ENCODE measurements around the gene TMCC1.
"Not testable (repeated sequence)": the region's sequence is repeated elsewhere in the genome, so short reads cannot be mapped to it uniquely, and the experiment has no call there.

TMCC1 gene

GRCh38 chr3:129614435-129614834, 279.1 kb downstream of the TMCC1 start:
- no peak for TF ChIP-seq CTCF (IDR thresholded peaks at IDR 0.05; ENCODE audit: low read depth, low read length)
- Histone ChIP-seq H3K36me3 (no peaks in the 10 kb centered on the region), H3K27me3 (ENCODE audit: insufficient read depth, low read depth, severe bottlenecking) (no peaks in the 10 kb centered on the region), H3K9me3 (ENCODE audit: severe bottlenecking) (no peaks in the 10 kb centered on the region), H3K4me3 (ENCODE audit: low read depth, low read length) (no peak overlapping the region), H3K27ac (no peak overlapping the region)
- DNase-seq, result no peak

DNA sequence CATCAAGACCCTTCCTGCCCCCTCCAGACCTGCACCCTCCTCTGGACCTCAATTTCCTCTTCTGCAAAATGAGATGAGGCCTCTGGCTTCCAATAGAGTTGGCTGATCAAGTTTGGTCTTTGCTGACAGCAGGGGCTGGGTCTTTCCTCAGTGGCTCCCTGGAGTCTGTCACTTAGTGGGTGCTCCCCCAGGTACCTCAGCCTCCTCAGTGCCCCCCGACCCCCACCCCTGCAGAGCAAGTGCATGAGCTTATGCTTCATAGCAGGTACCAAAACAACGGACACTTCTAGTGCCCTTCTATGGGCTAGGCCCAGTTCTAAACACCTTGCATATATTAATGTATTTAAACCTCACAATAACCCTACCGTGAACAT, 280.2 kb downstream of the TMCC1 start:
- Histone ChIP-seq H3K36me3 (no peaks in the 10 kb centered on the region), H3K27me3 (ENCODE audit: insufficient read depth, low read depth, severe bottlenecking) (no peaks in the 10 kb centered on the region), H3K9me3 (ENCODE audit: severe bottlenecking) (no peaks in the 10 kb centered on the region), H3K27ac (no peak overlapping the region), H3K4me3 (ENCODE audit: low read depth, low read length) (no peak overlapping the region)
- TF ChIP-seq CTCF (IDR thresholded peaks at IDR 0.05; ENCODE audit: low read depth, low read length), result no peak
- no peak for DNase-seq

DNA sequence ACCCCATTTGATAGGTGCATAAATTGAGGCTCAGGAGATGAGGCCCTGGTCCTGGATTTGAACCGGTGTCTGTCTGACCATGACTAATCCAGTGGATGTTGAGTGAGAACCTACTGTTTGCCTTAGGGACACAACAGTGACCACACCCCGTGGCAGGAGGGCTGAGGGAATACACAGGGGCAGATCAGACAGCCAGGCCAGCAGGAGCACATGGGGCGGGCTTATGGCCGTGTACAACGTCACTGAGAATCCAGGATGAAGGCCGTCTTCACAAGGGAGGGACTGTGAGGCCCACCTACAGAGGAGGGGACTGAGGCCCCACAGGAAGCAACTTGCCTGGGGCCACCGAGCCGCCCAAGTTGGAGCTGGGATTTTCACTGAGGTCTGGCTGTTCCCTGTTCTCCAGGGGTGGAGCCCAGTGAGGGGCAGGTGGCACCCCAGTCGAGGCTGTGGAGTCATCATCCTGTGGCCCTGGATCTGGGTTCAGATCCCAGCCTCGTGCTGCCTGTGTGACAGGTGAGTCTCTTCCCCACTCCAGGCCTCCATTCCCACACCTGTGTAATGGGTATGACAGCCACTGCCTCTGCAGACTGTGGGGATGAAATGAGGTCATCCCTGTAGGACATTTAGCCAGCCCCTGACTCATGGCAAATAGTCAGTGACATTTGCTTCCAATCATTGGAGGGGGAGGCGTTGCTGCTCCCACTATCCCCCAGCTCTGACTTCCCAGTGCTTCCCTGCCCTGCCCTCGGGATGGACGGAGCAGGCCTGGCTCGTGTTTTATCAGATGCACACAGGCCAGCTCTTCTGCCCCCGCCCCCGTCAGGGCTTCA, 280.8 kb downstream of the TMCC1 start:
- H3K27ac ChIP-seq, result no peak overlapping the region
- H3K9me3 ChIP-seq (ENCODE audit: severe bottlenecking), result no peaks in the 10 kb centered on the region
- DNase-seq, result no peak
- no peak overlapping the region for H3K4me3 ChIP-seq (ENCODE audit: low read depth, low read length)
- no peaks in the 10 kb centered on the region for H3K27me3 ChIP-seq (ENCODE audit: insufficient read depth, low read depth, severe bottlenecking)
- no peak for TF ChIP-seq CTCF (IDR thresholded peaks at IDR 0.05; ENCODE audit: low read depth, low read length)
- no peaks in the 10 kb centered on the region for H3K36me3 ChIP-seq

GRCh38 chr3:129611812-129612533, 281.5 kb downstream of the TMCC1 start:
- no peaks in the 10 kb centered on the region for H3K36me3 ChIP-seq
- no peak overlapping the region for H3K27ac ChIP-seq
- no peak overlapping the region for H3K4me3 ChIP-seq (ENCODE audit: low read depth, low read length)
- no peaks in the 10 kb centered on the region for H3K27me3 ChIP-seq (ENCODE audit: insufficient read depth, low read depth, severe bottlenecking)
- H3K9me3 ChIP-seq (ENCODE audit: severe bottlenecking), result no peaks in the 10 kb centered on the region
- no peak for TF ChIP-seq CTCF (IDR thresholded peaks at IDR 0.05; ENCODE audit: low read depth, low read length)
- DNase-seq, result no peak

DNA sequence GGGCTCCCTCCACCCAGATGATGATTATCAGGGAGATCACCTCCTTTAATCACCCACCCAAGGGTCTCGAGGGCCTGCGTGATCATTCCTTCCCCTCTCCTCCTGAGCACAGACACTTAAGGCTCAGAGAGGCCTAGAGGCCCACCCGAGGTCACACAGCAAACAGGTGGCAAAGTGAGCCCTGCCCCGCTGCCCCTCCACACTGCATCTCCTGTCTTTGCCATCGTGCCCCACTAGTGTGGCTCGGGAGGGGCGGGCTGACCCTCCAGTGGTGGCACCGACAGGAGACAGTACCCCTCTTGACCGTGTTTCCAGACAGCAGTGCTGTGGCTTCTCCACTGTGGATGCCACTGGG, 282.1 kb downstream of the TMCC1 start:
- Histone ChIP-seq H3K4me3 (ENCODE audit: low read depth, low read length) (no peak overlapping the region), H3K27ac (no peak overlapping the region), H3K27me3 (ENCODE audit: insufficient read depth, low read depth, severe bottlenecking) (no peaks in the 10 kb centered on the region), H3K9me3 (ENCODE audit: severe bottlenecking) (no peaks in the 10 kb centered on the region), H3K36me3 (no peaks in the 10 kb centered on the region)
- TF ChIP-seq CTCF (IDR thresholded peaks at IDR 0.05; ENCODE audit: low read depth, low read length), result no peak
- no peak for DNase-seq

GRCh38 chr3:129610794-129611445, 282.6 kb downstream of the TMCC1 start:
- DNase-seq; H3K27ac ChIP-seq; H3K27me3 ChIP-seq (ENCODE audit: insufficient read depth, low read depth, severe bottlenecking); H3K36me3 ChIP-seq; H3K4me3 ChIP-seq (ENCODE audit: low read depth, low read length); H3K9me3 ChIP-seq (ENCODE audit: severe bottlenecking): not testable (repeated sequence)
